Neural cell (in vitro differentiated cells): Measurements from ENCODE around the gene CPEB1. TPM values are rescaled to one million over a fixed set of nuclear protein-coding genes. Genes with fewer than 3 reads are reported as not detected.

Source experiments
- H2AFZ ChIP-seq: fragments of 200-600, 300-800 bp; sonication (generic), shearing (Covaris generic); 2 replicates; pipeline ENCODE4 v1.6.0; 2014; ENCODE audit warnings: low read depth, mild to moderate bottlenecking, antibody characterized with exemption, low read length, moderate library complexity
- H3F3A ChIP-seq: fragments of 200-600 bp; shearing (Covaris generic); 2 replicates; pipeline ENCODE4 v1.6.1; 2016; ENCODE audit warnings: mild to moderate bottlenecking, moderate library complexity, mixed read lengths, antibody characterized with exemption, low read length; ENCODE audit not compliant: insufficient read depth, poor library complexity, severe bottlenecking
- H3K27ac ChIP-seq: fragments of 200-600, 300-800 bp; sonication (generic), shearing (Covaris generic); 2 replicates; pipeline ENCODE4 v1.5.1; 2014; ENCODE audit warnings: mild to moderate bottlenecking, low read length, moderate library complexity
- H3K27me3 ChIP-seq: fragments of 300-800, 200-600 bp; sonication (generic), shearing (Covaris generic); 2 replicates; pipeline ENCODE4 v1.6.0; 2014; ENCODE audit warnings: mild to moderate bottlenecking, low read depth, low read length, moderate library complexity; ENCODE audit not compliant: insufficient read depth
- H3K36me3 ChIP-seq: fragments of 300-800, 200-600 bp; sonication (generic), shearing (Covaris generic); 2 replicates; pipeline ENCODE4 v1.5.1; 2014; ENCODE audit warnings: mild to moderate bottlenecking, antibody characterized with exemption, low read length, moderate library complexity; ENCODE audit not compliant: insufficient read depth
- H3K4me2 ChIP-seq: fragments of 300-800, 200-600 bp; sonication (generic), shearing (Covaris generic); 2 replicates; pipeline ENCODE4 v1.6.0; 2014; ENCODE audit warnings: mild to moderate bottlenecking, low read length
- H3K4me3 ChIP-seq: fragments of 300-800, 200-600 bp; sonication (generic), shearing (Covaris generic); 2 replicates; pipeline ENCODE4 v1.5.1; 2014; ENCODE audit warnings: mild to moderate bottlenecking, low read length, moderate library complexity
- H3K79me2 ChIP-seq: fragments of 200-600 bp; shearing (Covaris generic); replicated peaks from 2 replicates; pipeline ENCODE4 v1.6.0; 2014; ENCODE audit warnings: mild to moderate bottlenecking, low read length, moderate library complexity; ENCODE audit not compliant: insufficient read depth
- H3K9ac ChIP-seq: fragments of 300-800, 200-600 bp; sonication (generic), shearing (Covaris generic); 2 replicates; pipeline ENCODE4 v1.6.1; 2016; ENCODE audit warnings: mild to moderate bottlenecking, low read length, mixed read lengths
- H3K9me2 ChIP-seq: fragments of 200-600 bp; shearing (Covaris generic); 2 replicates; pipeline ENCODE4 v1.6.1; 2016; ENCODE audit warnings: mild to moderate bottlenecking, low read length, mixed read lengths; ENCODE audit not compliant: insufficient read depth
- H3K9me3 ChIP-seq: fragments of 200-600, 300-800 bp; sonication (generic), shearing (Covaris generic); 2 replicates; pipeline ENCODE4 v1.6.1; 2016; ENCODE audit warnings: mild to moderate bottlenecking, mixed run types, low read length, moderate library complexity, mixed read lengths
- H4K20me1 ChIP-seq: fragments of 200-600 bp; shearing (Covaris generic); 2 replicates; pipeline ENCODE4 v1.6.1; 2016; ENCODE audit warnings: mild to moderate bottlenecking, mixed run types; ENCODE audit not compliant: insufficient read depth
- EP300 ChIP-seq: fragments of 450-650 bp; conservative IDR thresholded peaks from 2 replicates; pipeline ENCODE4 v1.6.1; 2014; ENCODE audit warnings: antibody characterized with exemption, mild to moderate bottlenecking, moderate library complexity; ENCODE audit not compliant: poor library complexity, severe bottlenecking
- EZH2 ChIP-seq: fragments of 200-600, 300-800 bp; shearing (Covaris generic), sonication (generic); IDR thresholded peaks from 2 replicates; pipeline ENCODE4 v1.6.1; 2014; ENCODE audit warnings: antibody characterized with exemption, low read length, borderline replicate concordance, mild to moderate bottlenecking; ENCODE audit not compliant: insufficient read depth, poor library complexity, severe bottlenecking
- MXI1 ChIP-seq: fragments of 450-650 bp; conservative IDR thresholded peaks from 2 replicates; pipeline ENCODE4 v1.6.1; 2014; ENCODE audit warnings: antibody characterized with exemption, mild to moderate bottlenecking; ENCODE audit not compliant: poor library complexity, severe bottlenecking
- POLR2AphosphoS5 ChIP-seq: IDR thresholded peaks from 2 replicates; pipeline ENCODE4 v1.6.1; 2012
- RAD21 ChIP-seq: fragments of 450-650 bp; conservative IDR thresholded peaks from 2 replicates; pipeline ENCODE4 v1.6.1; 2014; ENCODE audit warnings: antibody characterized with exemption, mild to moderate bottlenecking, moderate library complexity
- SMC3 ChIP-seq: fragments of 450-650 bp; conservative IDR thresholded peaks from 2 replicates; pipeline ENCODE4 v1.6.1; 2014; ENCODE audit warnings: antibody characterized with exemption, mild to moderate bottlenecking, moderate library complexity; ENCODE audit not compliant: poor library complexity
- TAF1 ChIP-seq: IDR thresholded peaks from 2 replicates; pipeline ENCODE4 v1.6.1; 2012; ENCODE audit warnings: low read depth
- polyA plus RNA-seq: library from polyadenylated mRNA; depleted of rRNA; stranded (reverse); fragments of >200 nt; gene quantifications from 2 replicates; pipeline ENCODE4 v1.2.3, GENCODE V29; 2014
- TF ChIP-seq, protein P1 (sequence below): IDR thresholded peaks from 2 replicates; pipeline ENCODE4 v1.6.1; 2012; ENCODE audit warnings: borderline replicate concordance
- TF ChIP-seq, protein P2 (sequence below): fragments of 450-650 bp; IDR thresholded peaks from 2 replicates; pipeline ENCODE4 v1.5.1; 2014; ENCODE audit warnings: antibody characterized with exemption, mild to moderate bottlenecking, moderate library complexity; ENCODE audit not compliant: poor library complexity, severe bottlenecking

CPEB1 gene
- polyA plus RNA-seq, 1 donor from 2014 or later, result 0.61 TPM

DNA sequence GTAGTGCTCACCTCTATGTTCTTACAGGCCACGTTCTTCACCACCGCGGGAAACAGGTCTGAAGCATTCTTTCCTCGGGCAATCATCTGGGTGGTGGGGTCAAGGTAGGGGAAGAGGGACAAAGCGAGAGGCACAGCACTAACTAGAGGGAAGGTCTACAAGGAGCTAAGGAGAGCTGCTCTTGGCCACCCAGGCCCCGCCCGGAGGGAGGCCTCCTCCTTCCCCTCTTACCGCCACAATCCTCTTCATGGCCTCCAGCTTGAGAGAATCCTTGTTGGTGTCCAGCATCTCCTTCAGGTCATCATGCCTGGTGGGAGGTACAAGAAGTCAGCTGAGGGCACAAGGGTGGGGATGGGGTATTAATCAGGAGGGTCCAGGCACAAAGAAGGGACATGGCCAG is 42.0 kb upstream of the CPEB1 start:
- H3K9ac ChIP-seq, result no peak overlapping the region
- H2AFZ ChIP-seq, result no peak overlapping the region
- no peak overlapping the region for H3K4me2 ChIP-seq
- H3K9me2 ChIP-seq, result no peaks in the 10 kb centered on the region
- H3K79me2 ChIP-seq, result no peaks in the 10 kb centered on the region
- no peaks in the 10 kb centered on the region for H4K20me1 ChIP-seq
- no peaks in the 10 kb centered on the region for H3K36me3 ChIP-seq
- H3K4me3 ChIP-seq, result no peak overlapping the region
- no peaks in the 10 kb centered on the region for H3F3A ChIP-seq
- no peaks in the 10 kb centered on the region for H3K9me3 ChIP-seq
- no peak for TF ChIP-seq EP300
- no peak for TF ChIP-seq MXI1
- TF ChIP-seq EZH2, result no peak
- TF ChIP-seq RAD21, result no peak
- TF ChIP-seq SMC3, result no peak
- no peak for TF ChIP-seq POLR2AphosphoS5
- no peak overlapping the region for H3K27ac ChIP-seq
- no peaks in the 10 kb centered on the region for H3K27me3 ChIP-seq

DNA sequence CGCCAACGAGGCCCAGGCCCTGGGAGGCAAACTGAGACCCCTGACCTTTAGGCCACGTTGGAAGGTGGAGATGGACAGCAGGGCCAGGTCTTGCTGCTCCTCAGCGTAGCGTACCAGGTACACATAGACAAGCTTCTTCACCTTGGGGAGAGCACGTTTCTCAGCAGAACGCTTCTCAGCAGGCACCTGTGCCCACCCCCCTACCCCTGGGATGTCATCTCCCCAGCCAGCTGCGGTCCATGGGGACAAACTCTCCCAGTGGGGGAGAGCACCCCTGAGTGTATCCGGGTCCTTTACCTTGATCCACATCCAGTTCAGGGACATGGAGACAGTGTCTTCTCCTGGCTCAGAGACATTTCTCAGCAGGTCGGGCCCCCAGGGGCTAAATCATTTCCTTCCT is 41.5 kb upstream of the CPEB1 start:
- Histone ChIP-seq H3K9me2 (no peaks in the 10 kb centered on the region), H3F3A (no peaks in the 10 kb centered on the region), H3K4me2 (no peak overlapping the region), H3K79me2 (no peaks in the 10 kb centered on the region), H3K9me3 (no peaks in the 10 kb centered on the region), H3K9ac (no peak overlapping the region), H3K36me3 (no peaks in the 10 kb centered on the region), H3K27me3 (no peaks in the 10 kb centered on the region), H2AFZ (no peak overlapping the region), H4K20me1 (no peaks in the 10 kb centered on the region), H3K27ac (no peak overlapping the region), H3K4me3 (no peak overlapping the region)
- TF ChIP-seq RAD21 (no peak), EZH2 (no peak), TAF1 (no peak), POLR2AphosphoS5 (no peak), MXI1 (no peak), SMC3 (no peak), EP300 (no peak)
- TF ChIP-seq, protein P1, sequence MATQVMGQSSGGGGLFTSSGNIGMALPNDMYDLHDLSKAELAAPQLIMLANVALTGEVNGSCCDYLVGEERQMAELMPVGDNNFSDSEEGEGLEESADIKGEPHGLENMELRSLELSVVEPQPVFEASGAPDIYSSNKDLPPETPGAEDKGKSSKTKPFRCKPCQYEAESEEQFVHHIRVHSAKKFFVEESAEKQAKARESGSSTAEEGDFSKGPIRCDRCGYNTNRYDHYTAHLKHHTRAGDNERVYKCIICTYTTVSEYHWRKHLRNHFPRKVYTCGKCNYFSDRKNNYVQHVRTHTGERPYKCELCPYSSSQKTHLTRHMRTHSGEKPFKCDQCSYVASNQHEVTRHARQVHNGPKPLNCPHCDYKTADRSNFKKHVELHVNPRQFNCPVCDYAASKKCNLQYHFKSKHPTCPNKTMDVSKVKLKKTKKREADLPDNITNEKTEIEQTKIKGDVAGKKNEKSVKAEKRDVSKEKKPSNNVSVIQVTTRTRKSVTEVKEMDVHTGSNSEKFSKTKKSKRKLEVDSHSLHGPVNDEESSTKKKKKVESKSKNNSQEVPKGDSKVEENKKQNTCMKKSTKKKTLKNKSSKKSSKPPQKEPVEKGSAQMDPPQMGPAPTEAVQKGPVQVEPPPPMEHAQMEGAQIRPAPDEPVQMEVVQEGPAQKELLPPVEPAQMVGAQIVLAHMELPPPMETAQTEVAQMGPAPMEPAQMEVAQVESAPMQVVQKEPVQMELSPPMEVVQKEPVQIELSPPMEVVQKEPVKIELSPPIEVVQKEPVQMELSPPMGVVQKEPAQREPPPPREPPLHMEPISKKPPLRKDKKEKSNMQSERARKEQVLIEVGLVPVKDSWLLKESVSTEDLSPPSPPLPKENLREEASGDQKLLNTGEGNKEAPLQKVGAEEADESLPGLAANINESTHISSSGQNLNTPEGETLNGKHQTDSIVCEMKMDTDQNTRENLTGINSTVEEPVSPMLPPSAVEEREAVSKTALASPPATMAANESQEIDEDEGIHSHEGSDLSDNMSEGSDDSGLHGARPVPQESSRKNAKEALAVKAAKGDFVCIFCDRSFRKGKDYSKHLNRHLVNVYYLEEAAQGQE, result no peak
- TF ChIP-seq, protein P2, sequence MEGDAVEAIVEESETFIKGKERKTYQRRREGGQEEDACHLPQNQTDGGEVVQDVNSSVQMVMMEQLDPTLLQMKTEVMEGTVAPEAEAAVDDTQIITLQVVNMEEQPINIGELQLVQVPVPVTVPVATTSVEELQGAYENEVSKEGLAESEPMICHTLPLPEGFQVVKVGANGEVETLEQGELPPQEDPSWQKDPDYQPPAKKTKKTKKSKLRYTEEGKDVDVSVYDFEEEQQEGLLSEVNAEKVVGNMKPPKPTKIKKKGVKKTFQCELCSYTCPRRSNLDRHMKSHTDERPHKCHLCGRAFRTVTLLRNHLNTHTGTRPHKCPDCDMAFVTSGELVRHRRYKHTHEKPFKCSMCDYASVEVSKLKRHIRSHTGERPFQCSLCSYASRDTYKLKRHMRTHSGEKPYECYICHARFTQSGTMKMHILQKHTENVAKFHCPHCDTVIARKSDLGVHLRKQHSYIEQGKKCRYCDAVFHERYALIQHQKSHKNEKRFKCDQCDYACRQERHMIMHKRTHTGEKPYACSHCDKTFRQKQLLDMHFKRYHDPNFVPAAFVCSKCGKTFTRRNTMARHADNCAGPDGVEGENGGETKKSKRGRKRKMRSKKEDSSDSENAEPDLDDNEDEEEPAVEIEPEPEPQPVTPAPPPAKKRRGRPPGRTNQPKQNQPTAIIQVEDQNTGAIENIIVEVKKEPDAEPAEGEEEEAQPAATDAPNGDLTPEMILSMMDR, result no peak

DNA sequence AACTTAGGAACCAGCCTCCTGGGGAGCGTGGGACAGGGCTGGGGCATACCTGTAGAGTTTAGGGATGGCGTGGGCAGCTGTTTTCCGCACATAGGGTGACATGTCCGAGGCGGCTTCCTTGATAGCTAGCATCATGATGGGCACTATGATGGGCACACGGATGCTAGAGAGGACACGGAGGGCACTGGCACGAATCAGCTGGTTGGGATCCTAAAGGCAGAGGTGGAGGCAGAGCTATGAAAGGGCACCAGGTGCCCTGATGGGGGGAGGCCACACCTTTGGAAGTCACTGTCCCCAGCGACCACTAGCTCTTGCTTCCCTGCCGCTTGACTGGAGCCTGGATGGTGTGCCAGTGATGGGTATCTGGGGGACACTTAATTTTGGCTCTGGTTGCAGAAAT is 34.2 kb upstream of the CPEB1 start:
- no peaks in the 10 kb centered on the region for H3K9me3 ChIP-seq
- TF ChIP-seq RAD21 (no peak), EP300 (no peak), EZH2 (no peak), TAF1 (no peak), POLR2AphosphoS5 (no peak), MXI1 (no peak), SMC3 (no peak)
- TF ChIP-seq, protein P1, result no peak
- TF ChIP-seq, protein P2, result no peak
- H3K79me2 ChIP-seq, result no peaks in the 10 kb centered on the region
- H3K36me3 ChIP-seq, result peaks cover 6% of the 10 kb centered on the region
- no peak overlapping the region for H3K4me3 ChIP-seq
- H2AFZ ChIP-seq, result no peak overlapping the region
- peaks cover 23% of the 10 kb centered on the region for H3K27me3 ChIP-seq
- H3K27ac ChIP-seq, result no peak overlapping the region
- no peak overlapping the region for H3K9ac ChIP-seq
- H4K20me1 ChIP-seq, result no peaks in the 10 kb centered on the region
- no peaks in the 10 kb centered on the region for H3F3A ChIP-seq
- H3K4me2 ChIP-seq, result no peak overlapping the region
- no peaks in the 10 kb centered on the region for H3K9me2 ChIP-seq
